Activated T-cell treated with anti-CD3 and anti-CD28 coated beads, Interleukin-2, amount 50 U/mL, for 72 hours (primary cell): ENCODE measurements around the gene NCOA1. TPM values are rescaled to one million over a fixed set of nuclear protein-coding genes. Genes with fewer than 3 reads are reported as not detected.
A peak's percentile ranks its signal among the peaks of the same experiment; 100 is the strongest.
"Not testable (repeated sequence)": the region's sequence is repeated elsewhere in the genome, so short reads cannot be mapped to it uniquely, and the experiment has no call there.

Experiments
- ATAC-seq, 2 donors: fragments of 150-1000 bp; cut with Tn5 transposase; replicated peaks in 1 of 2; 2 replicates each; pipeline ENCODE4 v1.10.0; 2021; ENCODE audit warnings: moderate library complexity in 2 of 2, mild to moderate bottlenecking in 1 of 2
- DNase-seq, 2 donors: peaks; one replicate each; pipeline ENCODE4 v3.0.0; 2021 to 2022; ENCODE audit warnings: mixed read lengths in 1 of 2
- H3K27ac Mint-ChIP-seq: one replicate; pipeline ENCODE4 v1.8.0; 2022; ENCODE audit warnings: mild to moderate bottlenecking, moderate library complexity, mixed read lengths
- H3K27me3 Mint-ChIP-seq: one replicate; pipeline ENCODE4 v1.8.0; 2022; ENCODE audit warnings: low read depth, mixed read lengths
- H3K36me3 Mint-ChIP-seq, 2 donors: one replicate each; pipeline ENCODE4 v1.8.0; 2022; ENCODE audit warnings: mixed read lengths in 2 of 2, mild to moderate bottlenecking in 1 of 2; ENCODE audit not compliant: insufficient read depth in 2 of 2
- H3K4me1 Mint-ChIP-seq: one replicate; pipeline ENCODE4 v1.8.0; 2022; ENCODE audit warnings: low read depth, mixed read lengths
- H3K4me3 Mint-ChIP-seq, 2 donors: one replicate each; pipeline ENCODE4 v1.8.0; 2022; ENCODE audit warnings: mild to moderate bottlenecking in 2 of 2, mixed read lengths in 2 of 2, moderate library complexity in 2 of 2
- H3K9me3 Mint-ChIP-seq, 2 donors: one replicate each; pipeline ENCODE4 v1.8.0; 2022; ENCODE audit warnings: mixed read lengths in 2 of 2
- total RNA-seq, 2 donors: library from RNA; stranded (reverse); gene quantifications; one replicate each; pipeline ENCODE4 v1.2.3, GENCODE V29; 2022

Gene NCOA1
- total RNA-seq, 2 donors from 2014 or later, result 29.8 to 32.7 TPM

DNA sequence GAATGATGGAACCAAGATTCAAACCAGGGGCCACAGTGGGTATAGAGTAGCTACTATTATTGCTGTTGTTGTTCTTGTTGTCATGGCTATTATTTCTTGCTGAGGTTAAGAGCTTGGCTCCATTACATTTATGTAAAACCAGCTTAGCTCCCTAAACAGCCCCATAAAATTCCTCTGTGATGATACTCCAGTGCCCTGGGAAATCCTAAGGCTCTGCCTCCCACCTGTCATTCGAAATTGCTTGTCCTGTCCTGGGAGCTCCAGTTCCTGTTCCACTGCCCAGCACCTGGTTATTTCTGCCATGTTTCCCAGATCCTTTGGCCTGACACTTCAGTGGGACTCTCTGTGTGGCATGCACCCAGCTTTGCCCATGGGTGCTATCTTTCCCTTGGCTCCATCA, 27.8 kb upstream of the NCOA1 start:
- H3K9me3 Mint-ChIP-seq, result no peaks in the 10 kb centered on the region
- no peak overlapping the region for H3K27ac Mint-ChIP-seq
- ATAC-seq, result no peak
- H3K27me3 Mint-ChIP-seq, result peaks cover 7% of the 10 kb centered on the region
- no peak overlapping the region for H3K4me3 Mint-ChIP-seq
- no peaks in the 10 kb centered on the region for H3K36me3 Mint-ChIP-seq
- no peaks in the 10 kb centered on the region for H3K4me1 Mint-ChIP-seq
- no peak for DNase-seq

DNA sequence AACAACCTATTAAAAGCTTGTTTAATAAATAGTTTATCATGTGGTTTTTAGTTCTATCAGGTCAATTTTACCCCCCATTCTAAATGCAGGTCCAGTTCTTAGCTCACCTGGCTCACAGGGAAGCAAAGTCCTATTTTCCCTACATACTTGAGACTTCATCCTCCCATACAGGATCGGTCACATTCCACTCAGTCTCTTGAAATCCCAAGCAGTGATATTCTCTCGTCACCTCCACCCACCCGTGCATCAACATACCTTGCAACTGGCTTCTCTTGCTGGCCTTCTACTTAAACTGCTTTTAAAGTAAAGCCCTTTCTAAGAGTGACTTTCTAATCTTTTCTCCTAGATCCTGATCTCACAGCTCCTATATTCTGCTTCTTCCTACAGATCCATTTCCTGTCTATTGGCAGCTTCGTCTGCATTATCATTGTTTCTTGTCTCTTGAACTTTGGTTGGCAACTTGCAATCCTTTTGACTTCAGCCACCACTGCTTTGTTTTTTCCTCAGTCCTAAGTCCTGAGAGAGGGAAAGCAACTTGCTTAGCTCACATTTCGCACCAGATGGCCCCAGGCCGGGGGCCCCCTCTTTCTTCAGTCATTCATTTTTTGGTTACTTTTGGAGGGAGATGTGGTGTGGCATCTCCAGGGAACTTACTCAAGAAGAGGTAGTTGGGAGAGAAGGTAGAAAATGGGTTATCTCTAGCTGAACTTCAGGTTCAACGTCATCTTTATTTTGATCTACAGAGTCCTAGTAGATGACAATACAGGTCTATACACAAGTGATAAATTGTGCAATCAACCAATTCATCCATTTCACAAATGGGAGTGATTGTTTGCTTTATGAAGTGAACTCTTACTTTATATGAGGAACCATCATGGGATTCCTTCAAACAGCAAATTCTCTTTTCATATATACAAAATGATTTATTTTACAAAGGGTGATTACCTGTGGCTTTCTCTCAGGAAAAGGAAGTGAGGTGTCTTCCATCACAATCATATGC, 23.9 kb upstream of the NCOA1 start:
- Mint-ChIP-seq H3K27me3 (peaks cover 7% of the 10 kb centered on the region), H3K27ac (no peak overlapping the region)
- no peak for ATAC-seq

DNA sequence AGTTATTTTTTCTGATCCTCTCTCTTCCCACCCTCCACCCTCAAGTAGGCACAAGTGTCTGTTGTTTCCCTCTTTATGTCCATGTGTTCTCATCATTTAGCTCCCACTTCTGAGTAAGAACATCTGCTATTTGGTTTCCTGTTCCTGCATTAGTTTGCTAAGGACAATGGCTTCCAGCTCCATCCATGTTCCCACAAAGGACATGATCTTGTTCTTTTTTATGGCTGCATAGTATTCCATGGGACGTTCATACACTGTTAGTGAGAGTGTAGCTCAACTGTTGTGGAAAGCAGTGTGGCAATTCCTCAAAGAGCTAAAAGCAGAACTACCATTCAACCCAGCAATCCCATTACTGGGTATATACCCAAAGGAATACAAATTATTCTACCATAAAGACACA, 22.6 kb upstream of the NCOA1 start:
- H3K9me3 Mint-ChIP-seq, H3K4me1 Mint-ChIP-seq, H3K27me3 Mint-ChIP-seq, H3K27ac Mint-ChIP-seq, H3K36me3 Mint-ChIP-seq, DNase-seq, H3K4me3 Mint-ChIP-seq, ATAC-seq: not testable (repeated sequence)

More for the DNA sequence above, 23.9 kb upstream of the NCOA1 start:
- H3K9me3 Mint-ChIP-seq, result peaks cover 0 to 2% of the 10 kb centered on the region in 2 donors
- H3K4me3 Mint-ChIP-seq, result no peak overlapping the region
- H3K4me1 Mint-ChIP-seq, result no peaks in the 10 kb centered on the region
- no peaks in the 10 kb centered on the region for H3K36me3 Mint-ChIP-seq
- DNase-seq, result no peak

DNA sequence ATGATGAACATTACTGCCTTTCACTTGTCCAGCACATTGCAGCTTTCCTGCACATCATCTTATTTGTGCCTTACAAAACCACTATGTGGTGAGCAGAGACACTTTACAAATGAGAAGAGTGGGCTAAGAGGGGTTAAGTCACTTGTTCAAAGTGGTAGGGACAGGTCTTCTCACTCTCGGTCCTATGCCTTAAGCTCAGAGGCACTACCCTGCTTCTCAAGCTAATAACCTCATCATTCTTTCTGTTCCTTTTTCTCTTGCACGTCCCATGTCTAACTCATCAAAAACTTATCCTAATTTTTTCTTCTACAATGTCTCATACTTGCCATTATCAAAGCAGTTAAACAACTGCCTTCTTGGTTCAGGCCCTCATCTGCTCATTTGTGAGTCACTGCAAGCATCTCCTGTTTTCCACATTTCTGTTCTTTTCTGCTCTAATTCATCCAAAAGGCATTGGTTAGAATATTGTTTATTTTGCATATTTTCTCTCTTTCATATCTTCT, 21.9 kb upstream of the NCOA1 start:
- H3K9me3 Mint-ChIP-seq, result peaks cover 0 to 2% of the 10 kb centered on the region in 2 donors
- peaks cover 7% of the 10 kb centered on the region for H3K27me3 Mint-ChIP-seq
- no peak for DNase-seq
- no peak overlapping the region for H3K4me3 Mint-ChIP-seq
- no peaks in the 10 kb centered on the region for H3K4me1 Mint-ChIP-seq
- no peak overlapping the region for H3K27ac Mint-ChIP-seq
- no peak for ATAC-seq
- H3K36me3 Mint-ChIP-seq, result no peaks in the 10 kb centered on the region

DNA sequence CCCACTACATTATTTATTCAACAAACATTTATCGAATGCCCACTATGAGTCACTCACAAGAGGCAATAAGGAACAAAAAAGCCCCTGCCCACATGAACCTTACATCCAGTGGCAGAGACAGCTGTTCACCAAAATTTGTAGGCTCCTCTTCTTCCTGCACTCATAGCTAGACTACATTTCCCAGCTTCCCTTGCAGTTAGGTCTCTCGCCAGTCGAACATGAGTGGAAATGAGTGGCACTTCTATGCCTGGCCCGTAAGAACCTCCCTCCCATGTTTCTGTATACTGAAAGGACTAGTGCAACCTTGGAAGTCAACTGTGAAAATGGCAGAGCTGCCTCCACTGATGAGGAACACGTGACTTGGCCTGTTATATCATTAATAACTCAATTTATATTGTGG, 19.4 kb upstream of the NCOA1 start:
- no peaks in the 10 kb centered on the region for H3K36me3 Mint-ChIP-seq
- no peak overlapping the region for H3K27ac Mint-ChIP-seq
- H3K4me3 Mint-ChIP-seq, result no peak overlapping the region
- no peaks in the 10 kb centered on the region for H3K4me1 Mint-ChIP-seq
- peaks cover 7% of the 10 kb centered on the region for H3K27me3 Mint-ChIP-seq
- no peak for DNase-seq
- no peak for ATAC-seq
- peaks cover 0 to 2% of the 10 kb centered on the region in 2 donors for H3K9me3 Mint-ChIP-seq

DNA sequence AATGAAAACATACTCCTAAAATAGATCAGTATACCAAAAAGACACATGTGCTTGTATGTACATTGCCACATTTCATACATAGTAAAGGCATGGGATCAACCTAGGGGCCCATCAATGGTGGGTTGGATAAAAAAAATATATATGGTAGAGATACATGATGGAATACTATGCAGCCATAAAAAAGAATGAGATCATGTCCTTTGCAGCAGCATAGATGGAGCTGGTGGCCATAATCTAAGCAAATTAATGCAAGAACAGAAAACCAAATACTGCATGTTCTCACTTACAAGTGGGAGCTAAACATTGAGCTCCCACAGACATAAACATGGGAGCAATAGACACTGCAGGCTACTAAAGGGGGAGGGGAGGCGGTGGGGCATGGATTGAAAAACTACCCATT, 18.6 kb upstream of the NCOA1 start:
- H3K27ac Mint-ChIP-seq, result no peak overlapping the region
- H3K36me3 Mint-ChIP-seq, result no peaks in the 10 kb centered on the region
- no peaks in the 10 kb centered on the region for H3K4me1 Mint-ChIP-seq
- DNase-seq (no peak), ATAC-seq (no peak)
- H3K9me3 Mint-ChIP-seq, result peaks cover 0 to 2% of the 10 kb centered on the region in 2 donors
- no peak overlapping the region for H3K4me3 Mint-ChIP-seq
- H3K27me3 Mint-ChIP-seq, result no peaks in the 10 kb centered on the region

DNA sequence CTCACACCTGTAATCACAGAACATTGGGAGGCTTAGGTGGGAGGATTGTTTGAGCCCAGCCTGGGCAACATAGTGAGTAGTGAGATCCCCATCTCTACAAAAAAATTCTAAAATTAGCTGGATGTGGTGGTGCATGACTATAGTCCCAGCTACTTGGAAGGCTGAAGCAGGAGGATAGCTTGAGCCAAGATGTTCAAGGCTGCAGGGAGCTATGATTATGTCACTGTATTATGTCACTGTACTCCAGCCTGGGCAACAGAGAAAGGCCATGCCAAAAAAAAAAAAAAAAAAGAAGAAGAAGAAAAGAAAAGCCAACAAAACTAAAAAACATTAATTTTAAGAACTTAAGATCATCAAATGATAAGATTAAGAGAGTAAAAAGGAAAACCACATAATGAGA, 17.4 kb upstream of the NCOA1 start:
- no peaks in the 10 kb centered on the region for H3K4me1 Mint-ChIP-seq
- H3K4me3 Mint-ChIP-seq, result no peak overlapping the region
- no peak overlapping the region for H3K27ac Mint-ChIP-seq
- H3K27me3 Mint-ChIP-seq, result no peaks in the 10 kb centered on the region
- H3K9me3 Mint-ChIP-seq, result no peaks in the 10 kb centered on the region
- H3K36me3 Mint-ChIP-seq, result no peaks in the 10 kb centered on the region
- no peak for ATAC-seq
- DNase-seq, result no peak

DNA sequence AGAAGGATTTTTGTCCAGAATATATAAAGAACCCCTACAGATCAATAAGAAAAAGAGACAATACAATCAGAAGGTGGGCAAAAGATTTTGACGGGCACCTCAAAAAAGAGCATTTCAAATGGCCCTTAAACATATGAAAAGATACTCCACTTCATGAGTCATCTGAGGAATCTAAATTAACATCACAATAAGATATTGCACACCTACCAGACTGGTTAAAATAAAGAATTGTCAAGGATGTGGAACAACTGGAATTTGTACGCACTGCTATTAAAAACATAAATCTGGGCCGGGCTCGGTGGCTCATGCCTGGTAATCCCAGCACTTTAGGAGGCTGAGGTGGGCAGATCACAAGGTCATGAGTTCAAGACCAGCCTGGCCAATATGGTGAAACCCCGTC, 17.0 kb upstream of the NCOA1 start:
- Mint-ChIP-seq H3K4me3 (no peak overlapping the region), H3K4me1 (no peaks in the 10 kb centered on the region), H3K9me3 (no peaks in the 10 kb centered on the region), H3K27ac (no peak overlapping the region), H3K36me3 (no peaks in the 10 kb centered on the region), H3K27me3 (no peaks in the 10 kb centered on the region)
- DNase-seq, result no peak
- ATAC-seq, result no peak

DNA sequence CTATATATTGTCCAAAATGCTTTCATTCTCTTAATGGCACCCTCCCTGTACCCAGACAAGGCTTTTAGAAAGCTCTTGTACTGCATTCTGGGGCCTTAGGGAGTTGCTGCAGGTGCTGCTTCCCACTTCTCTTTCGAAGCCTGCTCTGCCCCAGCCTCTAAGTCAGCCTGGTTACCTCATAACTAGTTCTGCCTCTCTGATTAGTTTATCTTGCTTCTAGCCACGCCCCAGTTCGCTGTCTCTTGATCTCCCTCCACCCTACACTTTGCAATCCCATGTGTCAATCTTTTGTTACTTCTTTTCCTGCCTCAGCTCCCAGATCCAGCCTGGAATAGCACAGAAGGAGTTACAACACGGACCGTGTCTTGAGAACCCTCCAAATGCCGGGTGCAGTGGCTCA, 13.8 kb upstream of the NCOA1 start:
- DNase-seq, result no peak
- no peaks in the 10 kb centered on the region for H3K4me1 Mint-ChIP-seq
- no peak overlapping the region for H3K4me3 Mint-ChIP-seq

DNA sequence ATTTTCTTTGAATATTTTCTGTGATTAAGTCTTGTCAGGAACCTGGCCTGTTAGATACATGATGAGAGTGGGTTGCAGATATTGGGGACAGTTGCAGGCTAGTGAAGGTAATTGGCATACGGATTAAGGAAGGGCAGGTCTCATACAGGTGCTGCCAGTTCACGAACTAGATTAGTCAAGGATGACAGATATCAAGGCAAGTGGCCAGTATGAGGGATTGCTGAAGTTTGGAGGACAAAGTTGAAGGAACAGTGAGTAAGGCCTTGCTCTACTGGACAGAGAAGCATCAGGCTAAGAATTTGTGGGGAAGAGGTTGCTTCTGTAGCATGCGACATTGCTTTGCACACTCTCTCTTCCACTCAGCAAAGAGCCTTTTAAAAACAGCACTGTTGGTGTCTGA, 12.8 kb upstream of the NCOA1 start:
- ATAC-seq (no peak), DNase-seq (no peak)
- Mint-ChIP-seq H3K27ac (no peak overlapping the region), H3K4me3 (no peak overlapping the region), H3K9me3 (peaks cover 0 to 2% of the 10 kb centered on the region in 2 donors), H3K36me3 (no peaks in the 10 kb centered on the region), H3K27me3 (peaks cover 6% of the 10 kb centered on the region), H3K4me1 (no peaks in the 10 kb centered on the region)

More for the DNA sequence above, 13.8 kb upstream of the NCOA1 start:
- no peak overlapping the region for H3K27ac Mint-ChIP-seq
- no peak for ATAC-seq
- H3K36me3 Mint-ChIP-seq, result no peaks in the 10 kb centered on the region
- peaks cover 0 to 2% of the 10 kb centered on the region in 2 donors for H3K9me3 Mint-ChIP-seq
- H3K27me3 Mint-ChIP-seq, result peaks cover 6% of the 10 kb centered on the region

DNA sequence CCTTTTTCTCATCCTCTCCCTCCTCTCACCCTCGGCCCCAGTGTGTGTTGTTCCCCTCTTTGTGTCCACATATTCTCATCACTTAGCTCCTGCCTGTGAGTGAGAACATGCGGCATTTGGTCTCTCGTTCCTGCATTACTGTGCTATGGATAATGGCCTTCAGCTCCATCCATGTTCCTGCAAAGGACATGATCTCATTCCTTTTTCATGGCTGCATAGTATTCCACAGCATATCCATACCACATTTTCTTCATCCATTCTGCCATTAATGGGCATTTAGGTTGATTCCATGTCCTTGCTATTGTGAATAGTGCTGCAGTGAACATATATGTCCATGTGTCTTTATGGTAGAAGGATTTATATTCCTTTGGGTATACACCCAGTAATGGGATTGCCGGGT, 10.8 kb upstream of the NCOA1 start:
- no peaks in the 10 kb centered on the region for H3K4me1 Mint-ChIP-seq
- DNase-seq (no peak), ATAC-seq (no peak)
- peaks cover 6% of the 10 kb centered on the region for H3K27me3 Mint-ChIP-seq
- peaks cover 0 to 3% of the 10 kb centered on the region in 2 donors for H3K9me3 Mint-ChIP-seq
- no peak overlapping the region for H3K27ac Mint-ChIP-seq
- no peaks in the 10 kb centered on the region for H3K36me3 Mint-ChIP-seq
- no peak overlapping the region for H3K4me3 Mint-ChIP-seq

DNA sequence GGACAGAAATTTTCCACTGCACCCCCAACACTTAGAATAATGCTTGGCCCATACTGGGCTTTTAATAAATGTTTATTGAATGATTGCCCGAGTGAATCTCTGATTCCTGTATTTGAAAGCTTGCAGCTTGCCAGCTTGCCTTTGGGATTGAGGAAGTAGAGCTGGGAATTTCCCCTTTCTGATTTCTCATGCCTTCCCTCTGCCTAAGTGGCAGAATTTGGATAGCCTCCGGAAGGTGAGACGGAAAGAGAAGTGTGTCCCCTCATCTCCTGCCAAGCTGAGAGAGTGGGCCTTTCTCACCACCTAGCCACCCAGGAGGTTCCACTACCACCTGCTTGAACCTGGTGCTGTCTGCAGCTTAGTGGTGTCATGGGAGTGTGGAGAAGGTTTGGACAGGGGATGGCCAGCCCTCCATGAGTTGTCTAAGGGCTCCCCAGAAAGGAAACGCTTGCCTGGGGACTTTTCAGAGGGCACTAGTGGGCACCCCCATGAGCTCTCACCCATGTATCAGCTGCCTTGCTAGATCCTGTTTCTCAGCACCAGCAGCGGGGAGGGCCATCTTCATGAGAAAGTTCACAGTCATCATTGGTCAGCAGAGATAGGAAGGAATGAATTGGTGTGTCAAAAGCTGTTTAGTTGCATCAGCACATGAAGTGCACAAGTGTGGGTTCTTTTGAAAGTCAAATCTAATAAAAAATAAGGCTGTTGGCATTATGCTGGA, 8.6 kb upstream of the NCOA1 start:
- H3K9me3 Mint-ChIP-seq, result peaks cover 0 to 3% of the 10 kb centered on the region in 2 donors
- no peaks in the 10 kb centered on the region for H3K4me1 Mint-ChIP-seq
- H3K36me3 Mint-ChIP-seq, result no peaks in the 10 kb centered on the region
- ATAC-seq (peak in 1 of 2 donors; percentile 45), DNase-seq (no peak)
- no peak overlapping the region for H3K4me3 Mint-ChIP-seq
- H3K27ac Mint-ChIP-seq, result no peak overlapping the region
- peaks cover 6% of the 10 kb centered on the region for H3K27me3 Mint-ChIP-seq

DNA sequence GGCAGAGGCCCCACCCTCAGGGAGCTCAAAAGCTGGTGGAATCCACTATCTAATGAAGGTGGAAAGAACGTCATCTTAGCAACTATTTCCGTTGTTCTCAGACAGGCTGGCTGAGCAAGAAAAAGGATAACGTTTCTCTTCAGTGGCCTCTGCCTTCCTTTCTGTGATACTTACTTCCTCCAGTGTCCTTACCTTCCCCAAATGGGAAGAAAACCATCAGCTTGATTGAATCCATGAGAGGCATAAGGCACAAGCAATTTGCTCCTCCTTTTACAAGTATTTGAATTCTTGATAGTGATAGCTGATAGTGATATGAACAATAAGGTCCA, 8.1 kb upstream of the NCOA1 start:
- DNase-seq (no peak), ATAC-seq (no peak)
- Mint-ChIP-seq H3K27me3 (peaks cover 6% of the 10 kb centered on the region), H3K4me3 (no peak overlapping the region), H3K27ac (no peak overlapping the region), H3K4me1 (no peaks in the 10 kb centered on the region), H3K36me3 (no peaks in the 10 kb centered on the region), H3K9me3 (peaks cover 0 to 3% of the 10 kb centered on the region in 2 donors)
